HEK293T (cell line): ENCODE data around the gene PCDH9.

Source experiments
- CTCF ChIA-PET: fragments of 350-600 bp; formaldehyde crosslinking; extraction: SDS; loops from one replicate; lab custom pipeline; 2021; ENCODE audit warnings: antibody characterized with exemption, inconsistent platforms; lab: Yijun Ruan, JAX
- POLR2A ChIA-PET: fragments of 350-600 bp; formaldehyde crosslinking; extraction: SDS; loops from one replicate; lab custom pipeline; 2020; ENCODE audit warnings: antibody characterized with exemption, inconsistent platforms; lab: Yijun Ruan, JAX
- DNase-seq: peaks from one replicate; pipeline ENCODE4 v3.0.0; 2012; ENCODE audit warnings: mixed read lengths; ENCODE audit errors: extremely low spot score
- ARNT ChIP-seq: fragments of 450-650 bp; IDR thresholded peaks from 2 replicates; pipeline ENCODE4 v1.6.1; 2017; ENCODE audit warnings: mild to moderate bottlenecking
- BHLHE40 ChIP-seq: fragments of 450-650 bp; IDR thresholded peaks from 2 replicates; pipeline ENCODE4 v1.6.1; 2016; ENCODE audit warnings: mild to moderate bottlenecking, moderate library complexity, borderline replicate concordance
- CTBP1 ChIP-seq: fragments of 450-650 bp; IDR thresholded peaks from 2 replicates; pipeline ENCODE4 v1.6.1; 2016; ENCODE audit warnings: borderline replicate concordance
- ELF4 ChIP-seq: fragments of 450-650 bp; IDR thresholded peaks from 2 replicates; pipeline ENCODE4 v1.6.1; 2017; ENCODE audit warnings: antibody characterized with exemption
- FOXA1 ChIP-seq: fragments of 450-650 bp; IDR thresholded peaks from 2 replicates; pipeline ENCODE4 v1.6.1; 2016; ENCODE audit warnings: mild to moderate bottlenecking
- FOXK2 ChIP-seq: fragments of 450-650 bp; IDR thresholded peaks from 2 replicates; pipeline ENCODE4 v1.6.1; 2016; ENCODE audit warnings: mild to moderate bottlenecking
- FOXM1 ChIP-seq: fragments of 450-650 bp; IDR thresholded peaks from 2 replicates; pipeline ENCODE4 v1.6.1; 2017; ENCODE audit warnings: mild to moderate bottlenecking, borderline replicate concordance
- HDGF ChIP-seq: fragments of 450-650 bp; IDR thresholded peaks from 2 replicates; pipeline ENCODE4 v1.6.1; 2017; ENCODE audit warnings: antibody characterized with exemption, borderline replicate concordance
- L3MBTL2 ChIP-seq: fragments of 450-650 bp; conservative IDR thresholded peaks from 2 replicates; pipeline ENCODE4 v1.6.1; 2016; ENCODE audit warnings: mild to moderate bottlenecking
- LEF1 ChIP-seq: fragments of 450-650 bp; IDR thresholded peaks from 2 replicates; pipeline ENCODE4 v1.6.1; 2017; ENCODE audit warnings: mild to moderate bottlenecking, borderline replicate concordance
- NFRKB ChIP-seq: fragments of 450-650 bp; IDR thresholded peaks from 2 replicates; pipeline ENCODE4 v1.6.1; 2016; ENCODE audit warnings: mild to moderate bottlenecking, moderate library complexity
- SP1 ChIP-seq: fragments of 450-650 bp; IDR thresholded peaks from 2 replicates; pipeline ENCODE4 v1.6.1; 2017
- SUZ12 ChIP-seq: fragments of 450-650 bp; IDR thresholded peaks from 2 replicates; pipeline ENCODE4 v1.6.1; 2016; ENCODE audit warnings: mild to moderate bottlenecking
- TARDBP ChIP-seq: fragments of 450-650 bp; IDR thresholded peaks from 2 replicates; pipeline ENCODE4 v1.6.1; 2016
- ZNF384 ChIP-seq: fragments of 450-650 bp; IDR thresholded peaks from 2 replicates; pipeline ENCODE4 v1.6.1; 2016
- TF ChIP-seq, protein P1 (sequence below): fragments of 450-650 bp; IDR thresholded peaks from 2 replicates; pipeline ENCODE4 v1.6.1; 2016

The PCDH9 gene

DNA sequence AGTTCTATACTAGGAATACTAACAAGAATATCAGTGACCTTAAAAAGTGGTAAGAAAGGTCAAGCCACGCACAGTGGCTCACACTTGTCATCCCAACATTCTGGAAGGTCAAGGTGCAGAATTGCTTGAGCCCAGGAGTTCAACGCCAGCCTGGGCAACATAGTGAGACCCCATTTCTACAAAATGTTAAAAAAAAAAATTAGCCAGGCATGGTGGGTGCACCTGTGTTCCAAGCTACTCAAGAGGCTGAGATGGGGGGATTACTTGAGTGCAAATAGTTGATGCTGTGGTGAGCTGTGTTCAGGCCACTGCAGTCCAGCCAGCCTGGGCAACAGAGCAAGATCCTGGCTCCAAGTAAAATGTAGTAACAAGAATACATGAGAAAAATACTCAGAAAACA is 61.8 kb downstream of the PCDH9 start:
- TF ChIP-seq LEF1 (no peak), L3MBTL2 (no peak), CTBP1 (no peak)
- POLR2A ChIA-PET, result no interaction called here
- no peak for DNase-seq
- CTCF ChIA-PET, result interaction anchor here (0.6 kb wide), 1 partner anchor 777 kb away, joined by 3 read pairs; no protein-coding TSS in a partner anchor

DNA sequence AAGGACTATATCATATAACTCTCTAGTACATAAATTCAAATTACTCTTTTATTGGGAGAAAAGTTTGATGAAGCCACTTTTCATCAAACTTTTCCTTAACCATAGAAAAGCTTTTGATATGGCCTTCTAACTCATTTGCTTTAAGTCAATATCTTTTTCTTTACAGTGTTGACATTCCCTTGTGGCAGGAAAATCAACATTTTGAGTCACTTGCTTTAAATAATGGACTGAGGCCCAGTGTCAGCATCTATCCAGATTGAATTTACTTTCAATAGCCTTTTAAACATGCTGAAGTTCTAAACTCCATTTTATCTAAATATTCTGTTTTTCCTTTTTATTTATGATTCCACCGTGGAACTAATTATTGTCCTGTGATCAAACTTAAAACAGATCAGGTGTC is 62.7 kb downstream of the PCDH9 start:
- POLR2A ChIA-PET, result no interaction called here

DNA sequence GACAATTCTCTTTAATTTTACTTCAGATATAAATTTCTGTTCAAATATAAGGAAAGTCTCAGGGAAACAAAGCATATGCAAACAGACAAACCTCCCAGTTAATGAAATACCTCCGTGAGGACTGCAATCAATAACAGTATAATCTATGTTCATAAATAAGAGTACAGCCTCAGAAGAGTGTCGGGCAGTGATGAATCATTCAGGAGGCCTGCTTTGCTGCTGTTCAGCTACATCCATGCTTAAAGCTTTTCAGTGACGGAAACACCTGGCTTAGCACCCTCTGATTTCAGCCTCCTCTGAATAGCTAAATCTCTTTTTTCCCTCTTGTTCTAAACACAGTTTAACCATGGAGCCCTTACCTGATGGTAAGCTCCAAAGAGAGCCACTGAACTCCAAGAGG is 69.0 kb downstream of the PCDH9 start:
- no peak for TF ChIP-seq L3MBTL2
- TF ChIP-seq HDGF, result no peak
- no peak for TF ChIP-seq CTBP1
- TF ChIP-seq FOXM1, result no peak
- no peak for TF ChIP-seq ZNF384
- no peak for TF ChIP-seq ELF4
- TF ChIP-seq ARNT, result no peak
- ChIA-PET POLR2A (no interaction called here), CTCF (no interaction called here)
- DNase-seq, result no peak

More for the DNA sequence above, 62.7 kb downstream of the PCDH9 start:
- no peak for DNase-seq
- TF ChIP-seq L3MBTL2 (no peak), FOXM1 (no peak), NFRKB (no peak), SP1 (no peak), ELF4 (no peak), BHLHE40 (no peak), ARNT (no peak), LEF1 (no peak), CTBP1 (no peak), FOXA1 (no peak), TARDBP (no peak), ZNF384 (no peak), HDGF (no peak)
- TF ChIP-seq, protein P1, sequence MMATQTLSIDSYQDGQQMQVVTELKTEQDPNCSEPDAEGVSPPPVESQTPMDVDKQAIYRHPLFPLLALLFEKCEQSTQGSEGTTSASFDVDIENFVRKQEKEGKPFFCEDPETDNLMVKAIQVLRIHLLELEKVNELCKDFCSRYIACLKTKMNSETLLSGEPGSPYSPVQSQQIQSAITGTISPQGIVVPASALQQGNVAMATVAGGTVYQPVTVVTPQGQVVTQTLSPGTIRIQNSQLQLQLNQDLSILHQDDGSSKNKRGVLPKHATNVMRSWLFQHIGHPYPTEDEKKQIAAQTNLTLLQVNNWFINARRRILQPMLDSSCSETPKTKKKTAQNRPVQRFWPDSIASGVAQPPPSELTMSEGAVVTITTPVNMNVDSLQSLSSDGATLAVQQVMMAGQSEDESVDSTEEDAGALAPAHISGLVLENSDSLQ, result no peak
- CTCF ChIA-PET, result interaction anchor here (0.6 kb wide), 1 partner anchor 74 kb away, joined by 3 read pairs; no protein-coding TSS in a partner anchor

DNA sequence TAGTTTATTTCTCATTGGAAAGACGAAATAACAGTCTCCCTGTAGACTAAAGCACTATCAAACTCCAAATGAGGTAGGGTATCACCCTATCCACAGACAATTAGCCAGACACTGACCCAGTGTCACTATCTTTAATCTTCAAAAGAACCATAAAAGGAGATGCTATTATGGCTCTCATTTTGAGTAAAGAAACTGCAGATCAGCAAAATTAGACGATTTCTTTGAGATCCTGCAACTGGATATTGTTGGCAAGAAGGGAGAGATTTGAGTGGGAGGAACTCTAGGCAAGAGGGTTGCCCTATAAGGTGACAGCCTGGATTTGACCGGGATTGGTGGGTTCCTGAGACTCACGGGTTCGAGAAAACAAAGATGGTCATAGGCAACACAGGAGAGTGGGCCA is 71.2 kb downstream of the PCDH9 start:
- CTCF ChIA-PET, result no interaction called here
- TF ChIP-seq ARNT (peak; percentile 10; the same call in 1 of the 2 replicates), L3MBTL2 (peak; percentile 22; the same call in 1 of the 2 replicates), HDGF (no peak), SP1 (no peak)
- POLR2A ChIA-PET, result no interaction called here
- no peak for DNase-seq

DNA sequence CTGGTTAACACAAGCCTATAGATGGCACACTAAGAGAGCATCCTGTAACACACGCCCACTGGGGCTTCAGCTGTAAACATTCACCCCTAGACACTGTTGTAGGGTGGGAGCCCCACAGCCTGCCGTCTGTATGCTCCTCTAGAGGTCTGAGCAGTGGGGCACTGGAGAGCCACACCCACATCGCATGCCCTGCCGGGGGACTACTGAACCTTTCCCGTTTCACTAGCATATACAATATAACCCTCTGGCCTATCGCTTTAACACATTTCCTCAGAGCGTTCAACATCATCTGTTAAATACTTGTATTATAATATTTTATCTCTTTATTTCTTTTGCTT is 73.4 kb downstream of the PCDH9 start:
- DNase-seq, result no peak
- CTCF ChIA-PET, result no interaction called here
- TF ChIP-seq ELF4, result no peak
- POLR2A ChIA-PET, result no interaction called here

DNA sequence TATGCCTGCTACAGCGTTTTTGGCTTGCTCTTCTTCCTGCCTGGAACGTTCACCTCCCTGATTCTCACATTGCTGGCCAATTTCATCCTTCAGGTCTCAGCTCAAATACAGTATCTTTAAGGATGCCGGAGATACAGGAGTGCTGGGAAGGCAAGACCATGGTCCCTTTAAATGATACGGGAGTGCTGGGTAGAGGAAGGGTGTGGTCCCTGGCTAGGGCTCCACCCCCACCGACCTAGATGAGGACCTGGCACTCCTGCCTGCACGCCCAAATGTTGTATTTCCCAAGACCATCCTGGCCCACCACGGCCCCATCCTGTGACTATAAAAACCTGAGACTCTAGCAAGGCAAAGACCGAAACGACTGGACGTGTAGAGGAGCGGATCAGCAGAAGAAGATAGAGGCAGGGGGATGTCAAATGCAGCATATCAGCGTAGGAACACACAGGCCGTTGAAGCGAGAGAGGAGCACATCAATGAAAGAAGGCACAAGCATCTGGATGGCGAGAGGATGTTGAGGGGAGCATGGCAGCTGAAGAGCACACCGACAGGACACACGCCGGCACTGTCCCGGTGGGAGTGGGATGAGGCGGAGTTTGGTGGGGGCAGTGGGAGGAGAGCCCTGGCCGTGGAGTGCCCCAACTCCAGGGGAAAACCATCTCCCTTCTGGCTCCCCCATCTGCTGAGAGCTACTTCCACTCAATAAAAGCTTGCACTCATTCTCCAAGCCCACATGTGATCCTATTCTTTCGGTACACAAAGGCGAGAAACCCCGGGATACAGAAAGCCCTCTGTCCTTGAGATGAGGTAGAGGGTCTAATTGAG is 74.0 kb downstream of the PCDH9 start:
- CTCF ChIA-PET, result interaction anchor here (0.6 kb wide), 1 partner anchor 8 kb away, joined by 3 read pairs; no protein-coding TSS in a partner anchor
- POLR2A ChIA-PET, result no interaction called here
- TF ChIP-seq ELF4, result no peak
- no peak for TF ChIP-seq LEF1
- no peak for TF ChIP-seq FOXA1
- TF ChIP-seq SUZ12, result no peak
- no peak for TF ChIP-seq NFRKB
- TF ChIP-seq FOXK2, result no peak
- TF ChIP-seq CTBP1, result no peak
- no peak for DNase-seq

DNA sequence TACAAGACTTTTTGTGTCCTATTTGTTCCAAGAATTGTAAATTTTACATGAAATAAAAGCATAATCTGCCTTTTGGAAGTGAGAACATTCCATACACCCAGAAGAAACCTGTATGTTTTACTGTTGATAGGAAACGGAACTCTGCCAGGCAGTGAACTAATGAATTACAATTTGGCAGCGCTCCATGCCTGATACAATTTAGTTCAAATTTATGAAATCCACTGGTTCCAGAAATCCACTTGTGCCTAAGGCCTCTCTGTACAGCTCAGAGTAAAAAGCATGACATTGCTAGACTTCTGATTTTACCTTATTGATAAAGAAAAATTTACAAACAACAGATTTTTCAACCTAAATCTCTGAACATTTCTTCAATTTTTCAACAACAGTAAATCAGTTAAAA is 78.1 kb downstream of the PCDH9 start:
- CTCF ChIA-PET, result no interaction called here
- DNase-seq, result no peak
- TF ChIP-seq ARNT (no peak), FOXM1 (no peak), BHLHE40 (no peak), SUZ12 (no peak), NFRKB (no peak), L3MBTL2 (no peak), SP1 (no peak), ZNF384 (no peak), TARDBP (no peak), HDGF (no peak), ELF4 (no peak), LEF1 (no peak), CTBP1 (no peak), FOXA1 (no peak), FOXK2 (no peak)
- TF ChIP-seq, protein P1, result no peak
- POLR2A ChIA-PET, result interaction anchor here (1.5 to 1.7 kb wide), 2 partner anchors 14 to 77 kb away, joined by 3 to 4 read pairs; no protein-coding TSS in a partner anchor

DNA sequence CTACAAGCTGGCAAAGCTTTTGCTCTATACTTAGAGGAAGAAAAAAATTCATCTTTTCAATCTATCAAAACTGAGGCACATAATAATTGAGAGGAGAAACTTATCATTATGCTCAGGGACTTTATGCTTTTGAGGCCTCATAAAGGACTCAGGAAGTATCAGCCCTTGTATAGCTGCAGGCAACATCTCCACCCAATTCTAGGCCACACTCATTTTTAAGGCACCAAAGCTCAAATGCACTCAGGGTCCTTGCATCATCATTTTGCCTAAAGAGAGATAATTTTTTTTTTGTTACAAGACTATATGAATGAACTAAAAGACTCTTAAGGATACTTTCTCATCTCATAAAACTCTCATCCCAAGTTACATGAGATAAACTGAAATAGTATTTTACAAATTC is 78.5 kb downstream of the PCDH9 start:
- CTCF ChIA-PET, result no interaction called here
- DNase-seq, result no peak
- POLR2A ChIA-PET, result interaction anchor here (0.7 to 1.7 kb wide), 3 partner anchors 14 to 151 kb away, joined by 3 to 4 read pairs (median 3); no protein-coding TSS in a partner anchor
- TF ChIP-seq HDGF, result no peak
